GM18498 (cell line): ENCODE measurements around the gene SPRED1.
"Not testable (repeated sequence)": the region's sequence is repeated elsewhere in the genome, so short reads cannot be mapped to it uniquely, and the experiment has no call there.

Experiments
- ATAC-seq: cut with Tn5 transposase; IDR thresholded peaks from one replicate; pipeline ENCODE4 v1.9.1; 2021; ENCODE audit warnings: mild to moderate bottlenecking, moderate library complexity; ENCODE audit not compliant: unreplicated experiment

The SPRED1 gene

DNA sequence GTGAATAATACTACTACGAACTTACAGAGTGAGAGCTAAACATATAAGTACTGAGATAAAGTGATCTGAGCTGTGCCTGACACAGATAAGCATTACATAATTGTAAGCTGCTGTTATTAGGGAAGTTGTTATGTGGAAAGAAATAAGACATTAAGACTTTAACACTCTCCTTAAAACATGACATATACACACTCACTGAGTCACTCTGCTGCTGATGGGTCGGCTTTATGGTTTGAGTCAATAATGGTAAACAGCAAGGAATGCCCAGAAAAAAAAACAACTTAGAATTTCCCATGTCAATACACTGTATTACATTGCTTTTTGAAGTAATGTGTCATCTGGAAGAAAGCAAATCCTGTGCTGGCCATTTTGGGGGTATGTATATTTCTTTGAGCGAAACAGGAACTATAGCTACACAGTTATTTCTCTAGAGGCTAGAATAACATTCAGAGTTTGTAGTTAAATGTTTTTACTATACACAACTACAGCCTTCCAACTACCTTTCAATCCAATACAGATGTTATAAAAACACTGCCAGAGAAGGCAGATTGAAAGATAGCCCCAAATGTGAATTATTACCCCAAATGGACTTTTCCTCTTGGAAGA is 22.8 kb upstream of the SPRED1 start:
- no peak for ATAC-seq

DNA sequence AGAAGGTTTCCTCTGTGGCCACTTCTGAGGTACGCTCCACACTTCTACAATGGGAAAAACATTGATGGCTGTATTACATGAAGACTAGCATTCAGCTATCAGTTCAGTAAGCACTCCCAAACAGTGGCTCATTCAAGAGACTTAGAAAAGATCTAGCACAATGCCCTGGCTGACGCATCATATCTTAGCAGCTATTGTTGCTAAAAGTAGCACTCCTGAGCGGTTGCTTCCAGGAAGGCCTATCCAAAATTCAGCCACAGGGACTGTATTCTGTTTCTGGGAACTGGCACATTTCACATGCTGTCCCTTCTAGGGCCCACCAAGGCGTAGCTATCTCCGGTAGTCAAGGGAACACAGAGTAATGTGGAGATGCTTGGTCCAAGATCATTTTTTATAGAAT is 21.2 kb upstream of the SPRED1 start:
- ATAC-seq: no peak

DNA sequence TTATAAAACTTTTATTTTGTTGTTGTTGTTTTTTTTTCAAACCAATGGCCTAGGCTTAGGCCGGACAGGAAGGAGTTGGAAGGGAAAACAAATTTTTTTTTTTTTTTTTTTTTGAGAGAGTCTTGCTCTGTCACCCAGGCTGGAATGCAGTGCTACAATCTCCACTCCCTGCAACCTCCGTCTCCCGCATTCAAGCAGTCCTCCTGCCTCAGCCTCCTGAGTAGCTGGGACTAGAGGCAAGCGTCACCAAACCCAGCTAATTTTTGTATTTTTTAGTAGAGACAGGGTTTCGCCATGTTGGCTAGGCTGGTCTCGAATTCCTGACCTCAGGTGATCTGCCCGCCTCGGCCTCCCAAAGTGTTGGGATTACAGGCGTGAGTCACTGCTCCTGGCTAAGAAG is 15.6 kb upstream of the SPRED1 start:
- ATAC-seq: not testable (repeated sequence)

DNA sequence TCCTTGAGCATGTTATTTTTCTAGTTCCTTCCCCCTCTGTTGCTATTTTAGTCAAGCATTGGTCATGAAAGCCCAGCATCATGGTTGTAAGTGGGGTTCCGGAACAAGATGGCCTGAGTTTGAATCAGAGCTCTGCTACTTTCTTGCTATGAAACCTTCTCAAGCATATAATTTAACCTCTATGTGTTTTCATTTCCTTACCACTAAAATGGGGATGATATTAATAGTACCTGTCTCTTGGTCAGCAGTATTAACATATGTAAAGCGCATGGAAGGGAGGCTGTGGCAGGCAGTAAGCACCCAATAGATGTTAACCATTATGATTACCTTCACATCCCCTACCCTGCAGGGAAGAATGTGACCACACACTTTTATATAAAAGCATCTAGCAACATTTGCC is 14.3 kb upstream of the SPRED1 start:
- ATAC-seq: peak; percentile 70

DNA sequence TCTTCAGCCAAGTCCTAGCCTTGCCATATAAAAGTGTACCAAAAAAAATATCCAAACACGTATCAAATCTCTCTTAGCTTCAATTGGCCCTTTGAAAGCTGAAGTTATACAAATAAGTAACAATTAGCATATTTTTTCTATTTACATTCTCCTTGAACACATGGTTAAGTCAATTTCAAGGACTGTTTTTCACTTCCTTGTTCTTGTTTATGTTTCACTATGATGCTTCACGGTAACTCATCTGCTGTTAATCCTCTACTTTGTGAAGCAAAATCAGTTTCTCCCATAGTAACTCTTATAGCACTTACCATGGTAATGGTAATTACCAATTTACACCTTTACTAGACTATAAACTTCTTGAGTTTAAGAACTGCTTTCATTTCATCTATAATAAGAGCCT is 10.6 kb upstream of the SPRED1 start:
- peak; percentile 81 for ATAC-seq

DNA sequence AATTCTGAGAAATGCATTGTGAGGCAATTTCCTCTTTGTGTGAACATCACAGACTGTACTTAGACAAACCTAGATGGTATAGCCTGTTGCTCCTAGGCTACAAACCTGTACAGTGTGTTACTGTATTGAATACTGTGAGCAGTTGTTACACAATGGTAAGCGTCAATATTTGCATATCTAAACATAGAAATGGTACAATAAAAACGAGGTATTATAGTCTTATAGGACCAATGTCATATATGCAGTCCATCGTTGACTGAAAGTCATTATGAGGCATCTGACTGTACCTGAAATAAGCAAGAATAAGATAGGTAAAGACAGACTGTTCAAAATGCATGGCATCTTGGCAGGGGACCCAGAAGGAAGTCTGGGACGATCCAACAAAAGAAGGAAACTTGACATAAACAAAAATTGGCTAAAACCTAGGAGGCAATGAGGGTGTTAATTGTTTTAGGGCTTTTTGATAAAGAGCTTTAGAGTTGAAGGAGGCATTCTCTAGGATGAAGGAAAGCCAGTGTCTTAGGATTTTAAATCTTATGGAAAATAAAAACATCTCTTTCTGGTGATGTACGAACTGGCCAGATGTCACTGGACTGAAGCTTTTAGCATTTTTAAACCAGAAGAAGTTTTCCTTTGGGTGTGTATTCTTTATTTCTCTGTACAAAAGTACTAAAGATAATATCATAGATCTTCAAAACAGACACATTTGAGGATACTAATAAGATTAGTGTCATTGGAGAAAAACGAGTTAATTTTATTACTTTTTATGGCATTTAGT is 9.2 kb upstream of the SPRED1 start:
- no peak for ATAC-seq

DNA sequence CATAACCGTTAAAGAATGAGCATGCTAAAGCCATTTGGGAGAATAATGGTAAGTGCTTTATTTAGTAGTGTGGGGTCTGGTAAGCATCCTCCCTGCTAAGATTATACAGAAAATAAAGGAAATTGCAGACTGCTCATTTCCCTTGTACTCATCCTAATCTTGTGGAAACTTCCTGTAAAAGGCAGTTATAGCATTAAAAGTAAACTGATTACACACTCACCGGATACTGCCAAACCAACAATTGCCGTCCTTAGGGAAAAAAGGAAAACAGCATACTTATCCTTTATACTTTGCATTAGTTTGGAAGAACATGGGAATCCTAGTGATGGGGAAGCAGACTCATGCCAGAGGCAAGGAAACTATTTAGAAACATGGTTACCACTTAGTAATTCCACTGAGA is 5.3 kb upstream of the SPRED1 start:
- no peak for ATAC-seq

DNA sequence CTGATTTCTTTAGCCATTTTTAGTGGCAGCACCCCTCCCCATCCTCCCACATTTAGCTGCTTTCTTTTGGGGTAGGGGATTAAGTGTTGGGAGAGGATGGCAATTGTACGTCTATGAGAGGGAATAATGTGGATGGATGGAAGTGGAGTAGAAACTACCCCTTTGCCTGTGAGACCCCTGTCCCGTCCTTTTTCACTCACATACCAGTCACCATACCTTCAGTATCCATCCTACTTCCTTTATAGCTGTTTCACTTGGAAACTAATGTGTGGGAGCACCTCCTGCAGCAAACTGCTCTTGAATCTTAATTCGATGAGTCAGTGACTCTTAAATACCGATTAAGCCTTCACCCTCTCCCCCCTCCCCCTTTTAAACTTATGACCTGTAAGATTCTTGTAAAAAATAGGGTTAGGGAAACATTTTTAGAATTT is 730 bp downstream of the SPRED1 start:
- no peak for ATAC-seq

DNA sequence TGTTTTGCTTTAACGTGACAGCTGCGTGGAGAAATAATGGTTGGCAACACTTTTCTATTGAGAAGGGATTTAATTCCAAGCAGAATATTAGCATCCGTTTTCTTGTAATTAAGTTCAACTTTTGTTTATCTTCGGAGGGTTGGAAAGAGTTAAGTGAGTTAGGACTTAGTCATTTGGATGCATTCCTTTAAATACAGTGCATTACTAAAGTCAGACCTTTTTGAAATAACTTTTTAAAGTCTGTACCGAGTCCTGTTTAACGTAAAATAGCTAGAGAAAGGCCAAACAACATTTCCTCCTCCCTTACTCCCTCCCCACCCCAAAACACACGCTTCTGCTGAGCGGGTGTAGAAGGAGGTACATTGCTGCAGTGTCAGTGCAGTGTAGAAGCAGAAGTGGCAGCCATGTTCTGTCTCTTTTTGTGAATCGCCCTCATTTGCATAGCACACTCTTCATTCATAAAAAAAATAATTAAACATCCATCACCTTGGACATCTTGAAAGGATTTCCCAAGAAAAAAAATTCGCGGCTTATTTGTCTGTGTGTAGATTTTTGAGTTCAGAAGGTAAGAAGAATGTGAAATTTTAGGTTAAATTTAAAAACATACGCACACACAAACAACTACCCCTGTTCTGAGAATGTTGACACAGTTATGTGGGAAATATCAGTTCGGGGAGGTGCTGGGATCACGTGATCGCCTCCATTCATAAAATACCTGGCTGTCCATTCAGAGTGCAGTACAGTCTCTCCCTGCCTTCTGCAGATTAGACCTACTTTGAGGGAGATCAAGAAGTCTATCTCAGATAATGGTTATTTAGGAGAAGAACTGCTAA is 1.6 kb downstream of the SPRED1 start:
- peak; percentile 56 for ATAC-seq

DNA sequence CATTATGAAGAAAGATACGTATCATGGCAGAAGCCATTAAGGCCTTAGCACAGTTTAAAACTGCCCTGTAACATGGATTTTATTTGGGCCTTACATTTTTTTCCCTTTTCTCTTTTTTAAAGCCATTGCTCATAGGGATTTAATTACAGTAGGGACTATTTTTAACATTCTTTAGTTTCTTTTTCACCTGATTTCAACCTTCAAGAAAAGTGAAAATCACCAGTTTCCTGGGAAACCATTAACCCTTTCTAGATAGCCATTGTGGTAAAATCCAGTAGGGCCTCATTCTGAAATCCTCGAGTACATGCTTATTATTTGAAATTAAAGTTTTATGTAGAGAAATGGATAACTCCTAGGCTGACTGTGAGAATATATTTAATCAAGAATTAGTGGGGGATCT is 3.1 kb downstream of the SPRED1 start:
- ATAC-seq: no peak

DNA sequence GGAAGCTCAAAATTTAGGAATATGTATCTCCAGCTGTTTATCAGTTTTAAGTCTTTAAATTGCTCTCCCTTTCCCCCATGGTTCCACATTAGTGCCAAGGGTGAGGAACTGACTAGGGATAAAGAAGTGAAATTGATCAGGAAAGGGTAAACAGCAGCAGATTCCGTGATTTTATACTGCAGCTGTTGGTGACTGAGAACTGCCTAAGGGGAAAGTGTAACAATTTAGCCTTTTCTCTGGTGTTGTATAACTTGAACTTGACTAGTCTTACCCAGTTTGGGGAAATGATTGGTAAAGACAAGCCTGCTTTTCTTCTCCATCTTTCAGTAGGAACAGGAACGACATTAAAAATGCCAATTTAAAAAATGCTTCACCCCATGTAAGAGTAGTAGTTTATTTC is 5.0 kb downstream of the SPRED1 start:
- no peak for ATAC-seq

DNA sequence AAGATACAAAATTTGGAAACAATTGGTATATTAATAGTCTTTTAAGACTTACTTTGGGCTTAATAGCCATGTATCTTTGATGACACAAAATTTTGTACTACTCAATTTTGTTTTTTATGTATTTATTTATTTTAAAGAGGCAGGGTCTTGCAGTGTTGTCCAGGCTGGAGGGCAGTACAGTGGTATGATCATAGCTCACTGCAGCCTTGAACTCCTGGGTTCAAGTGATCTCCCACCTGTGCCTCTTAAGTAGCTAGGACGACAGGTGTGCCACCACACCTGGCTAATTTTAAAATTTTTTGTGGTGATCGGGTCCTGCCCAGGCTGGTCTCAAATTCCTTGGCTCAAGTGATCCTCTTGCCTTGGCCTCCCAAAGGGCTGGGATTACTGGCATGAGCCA is 6.5 kb downstream of the SPRED1 start:
- ATAC-seq: no peak

DNA sequence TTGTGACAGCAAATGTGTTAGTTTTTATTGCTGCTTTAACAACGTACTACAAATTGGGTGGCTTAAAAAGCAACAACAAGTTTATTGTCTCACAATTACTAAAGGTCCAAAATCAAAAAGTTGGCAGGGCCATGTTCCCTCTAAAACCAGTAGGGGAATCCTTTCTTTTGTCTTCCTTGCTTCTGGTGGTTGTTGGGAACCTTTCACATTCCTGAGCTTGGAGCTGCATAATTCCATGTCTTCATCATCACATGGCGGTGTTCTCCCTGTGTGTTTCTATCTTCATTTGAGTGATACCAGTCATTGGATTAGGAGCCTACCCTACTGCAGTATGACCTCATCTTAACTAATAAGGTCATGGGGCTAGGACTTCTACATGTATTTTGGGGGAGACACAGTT is 7.4 kb downstream of the SPRED1 start:
- no peak for ATAC-seq

DNA sequence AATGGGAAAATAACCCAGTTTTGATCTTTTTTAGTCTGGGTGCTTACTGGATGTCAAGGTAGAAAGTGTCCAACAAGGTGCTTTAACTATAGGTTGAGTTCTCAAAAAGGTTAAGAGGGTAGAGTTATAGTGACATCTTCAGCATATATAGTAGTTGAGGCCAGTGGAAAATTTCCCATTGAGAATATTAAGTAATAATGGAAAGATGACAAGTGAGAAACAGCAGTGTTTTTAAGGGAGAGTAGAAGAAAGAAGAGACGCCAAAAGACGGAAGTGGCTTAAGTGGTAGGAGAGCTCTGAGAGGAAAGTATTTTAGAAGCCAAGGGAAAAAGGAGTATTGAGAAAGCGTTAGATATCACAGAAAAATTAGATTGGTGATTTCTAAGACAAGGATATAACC is 10.6 kb downstream of the SPRED1 start:
- no peak for ATAC-seq

DNA sequence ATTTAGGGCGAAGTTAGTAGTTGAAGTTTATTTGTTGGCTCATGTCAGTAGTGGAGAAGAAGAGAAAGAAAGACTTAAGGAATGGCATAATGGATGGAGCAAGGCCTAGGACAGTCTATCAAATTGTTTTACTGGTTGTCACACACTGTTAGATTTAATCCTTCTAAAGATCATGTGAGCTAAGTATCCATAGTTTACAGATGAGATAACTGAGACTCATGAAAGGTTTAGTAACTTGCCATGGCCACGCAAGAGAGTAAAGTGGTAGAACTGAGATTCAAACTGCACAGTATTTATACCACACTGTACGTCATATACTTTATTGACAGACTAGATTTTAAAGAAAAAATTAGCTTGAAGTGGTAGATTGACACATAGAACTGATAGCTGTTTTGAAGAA is 11.4 kb downstream of the SPRED1 start:
- no peak for ATAC-seq

DNA sequence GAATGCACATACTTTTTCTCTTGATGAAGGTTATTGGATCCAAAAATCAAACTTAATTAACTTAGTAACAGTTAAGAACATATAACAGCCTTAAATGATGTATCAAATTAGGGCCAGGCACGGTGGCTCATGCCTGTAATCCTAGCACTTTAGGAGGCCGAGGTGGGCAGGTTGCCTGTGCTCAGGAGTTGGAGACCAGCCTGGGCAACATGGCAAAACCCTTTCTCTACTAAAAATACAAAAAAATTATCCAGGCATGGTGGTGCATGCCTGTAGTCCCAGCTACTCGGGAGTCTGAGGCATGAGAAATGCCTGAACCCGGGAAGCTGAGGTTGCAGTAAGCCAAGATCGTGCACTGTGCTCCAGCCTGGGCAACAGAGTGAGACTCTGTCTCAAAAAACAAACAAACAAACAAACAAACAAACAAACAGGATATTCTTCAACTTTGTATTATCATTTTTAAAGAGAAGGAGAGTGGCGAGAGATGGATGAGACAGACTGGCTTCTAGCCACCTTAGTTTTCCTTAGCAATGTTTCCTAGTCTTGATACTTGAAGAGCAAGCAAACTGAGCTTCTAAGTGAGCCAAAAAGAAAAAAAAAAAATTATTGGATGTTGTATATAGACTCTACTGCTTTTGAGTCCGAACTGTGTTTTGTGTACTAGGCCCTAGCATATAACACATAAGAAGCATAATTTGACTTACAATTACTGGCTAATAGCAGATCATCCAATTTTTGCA is 13.8 kb downstream of the SPRED1 start:
- no peak for ATAC-seq

DNA sequence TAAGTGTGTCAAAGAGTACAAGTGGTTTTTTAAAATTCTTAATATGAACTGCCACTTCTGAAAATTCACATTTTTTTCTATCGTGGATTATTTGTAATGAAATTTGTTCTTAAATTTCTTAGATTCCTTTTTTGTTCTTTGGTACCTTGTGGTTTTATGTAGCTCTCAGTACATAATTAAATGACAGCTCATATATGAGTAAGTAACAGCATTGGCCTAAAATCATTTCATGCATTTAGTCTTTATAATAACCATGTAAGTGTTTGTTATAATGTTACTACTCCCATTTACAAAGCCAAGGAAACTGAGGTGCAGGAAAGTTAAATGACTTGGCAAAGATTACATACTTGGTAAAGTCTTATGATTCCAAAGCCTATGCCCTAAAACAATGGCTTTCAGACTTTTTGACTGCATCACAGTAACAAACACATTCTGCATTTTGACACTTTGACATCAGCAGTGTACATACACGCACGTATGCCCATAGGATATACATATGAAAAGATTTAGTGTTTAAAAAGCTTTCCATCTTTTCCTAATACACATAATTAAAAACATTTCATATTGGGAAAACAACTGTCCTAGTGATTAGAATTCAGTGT is 14.9 kb downstream of the SPRED1 start:
- ATAC-seq: no peak

DNA sequence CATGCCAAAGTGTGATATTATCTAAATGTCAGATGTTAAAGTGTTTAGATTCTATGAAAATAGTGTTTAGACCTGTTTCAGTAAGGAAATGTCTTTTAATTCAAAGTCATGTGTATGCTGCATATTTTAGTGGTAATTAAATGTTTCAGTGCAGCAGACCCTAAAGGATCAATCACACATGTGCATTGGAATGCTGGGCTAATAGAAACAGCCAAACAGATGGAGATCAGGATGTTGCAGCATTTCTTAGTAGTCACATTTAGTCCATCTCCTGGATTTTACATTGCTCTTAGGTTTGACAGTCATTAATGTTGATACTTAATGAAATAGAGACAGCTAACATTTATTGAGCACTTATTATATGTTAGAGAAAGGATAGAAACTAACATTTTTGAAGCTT is 18.5 kb downstream of the SPRED1 start:
- no peak for ATAC-seq

DNA sequence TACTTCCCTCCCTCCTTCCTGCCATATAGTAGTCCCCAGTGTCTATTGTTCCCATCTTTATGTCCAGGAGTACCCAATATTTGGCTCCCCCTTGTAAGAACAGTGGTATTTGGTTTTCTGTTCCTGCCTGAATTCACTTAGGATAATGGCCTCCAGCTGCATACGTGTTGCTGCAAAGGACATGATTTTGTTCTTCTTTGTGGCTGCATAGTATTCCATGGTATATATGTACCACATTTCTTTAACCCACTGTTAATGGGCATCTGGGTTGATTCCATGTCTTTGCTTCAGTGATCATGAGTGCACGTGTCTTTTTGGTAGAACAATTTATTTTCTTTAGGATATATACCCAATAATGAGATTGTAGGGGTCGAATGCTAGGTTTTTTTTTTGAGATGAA is 19.3 kb downstream of the SPRED1 start:
- no peak for ATAC-seq

DNA sequence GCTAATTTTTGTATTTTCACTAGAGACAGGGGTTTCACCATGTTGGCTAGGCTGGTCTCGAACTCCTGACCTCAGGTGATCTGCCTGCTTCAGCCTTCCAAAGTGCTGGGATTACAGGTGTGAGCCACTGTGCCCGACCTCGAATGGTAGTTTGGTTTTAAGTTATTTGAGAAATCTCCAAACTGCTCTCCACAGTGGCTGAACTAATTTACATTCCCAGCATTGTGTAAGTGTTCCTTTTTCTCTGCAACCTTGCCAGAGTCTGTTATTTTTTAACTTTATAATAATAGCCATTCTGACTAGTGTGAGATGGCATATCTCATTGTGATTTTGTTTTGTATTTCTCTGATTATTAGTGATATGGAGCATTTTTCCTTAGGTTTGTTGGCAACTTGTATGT is 19.8 kb downstream of the SPRED1 start:
- not testable (repeated sequence) for ATAC-seq

DNA sequence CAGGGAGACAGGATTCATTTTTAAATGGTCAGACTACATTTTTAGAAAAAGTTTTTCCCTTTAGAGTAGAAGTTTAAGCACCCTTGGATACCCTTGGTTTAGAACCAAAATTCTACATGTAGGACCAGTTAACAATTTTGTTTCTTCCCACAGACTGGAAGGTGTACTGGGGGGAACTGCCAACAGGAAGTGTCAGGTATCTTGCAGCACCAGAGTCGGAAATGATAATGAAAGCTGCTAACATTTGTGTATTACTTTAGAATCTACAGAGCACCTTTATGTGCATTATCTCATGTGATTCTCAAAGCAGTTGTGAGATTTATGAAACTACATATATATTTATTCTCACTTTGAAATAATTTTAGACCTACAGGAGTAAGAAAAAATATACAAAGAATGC is 21.5 kb downstream of the SPRED1 start:
- ATAC-seq: no peak
